Upper lobe of right lung (tissue), 1 donor: ENCODE measurements around the gene TMEM238. TPM values are rescaled to one million over a fixed set of nuclear protein-coding genes. Genes with fewer than 3 reads are reported as not detected.

Experiments used
- ATAC-seq: fragments of 200-7000 bp; cut with Tn5 transposase; one replicate; pipeline ENCODE4 v1.9.1; 2020; ENCODE audit warnings: mild to moderate bottlenecking, moderate library complexity
- DNase-seq: peaks from one replicate; pipeline ENCODE4 v3.0.0-alpha.2; 2020
- H3K27ac ChIP-seq: fragments of 200-600 bp; one replicate; pipeline ENCODE4 v1.8.0; 2022
- H3K27me3 ChIP-seq: fragments of 200-600 bp; one replicate; pipeline ENCODE4 v1.8.0; 2022; ENCODE audit warnings: mild to moderate bottlenecking
- H3K36me3 ChIP-seq: fragments of 200-600 bp; one replicate; pipeline ENCODE4 v1.8.0; 2022
- H3K4me1 ChIP-seq: fragments of 200-600 bp; one replicate; pipeline ENCODE4 v1.8.0; 2022
- H3K4me3 ChIP-seq: fragments of 200-600 bp; one replicate; pipeline ENCODE4 v1.8.0; 2022; ENCODE audit warnings: mild to moderate bottlenecking
- H3K9me3 ChIP-seq: fragments of 200-600 bp; one replicate; pipeline ENCODE4 v1.8.0; 2022
- intact Hi-C: fragments of 100-400 bp; cut with DNase I; formaldehyde crosslinking; loops from one replicate; pipeline ENCODE4 v1.11.0; 2022
- total RNA-seq: library from RNA; stranded (reverse); fragmentation: NEBNext Ultra II Directional; extraction: Animal tissue kit (Norgen Biotek cat#: 25700); gene quantifications from one replicate; pipeline ENCODE4 v1.2.1, GENCODE V29; 2021
- TF ChIP-seq, protein P1 (sequence below): fragments of 200-600 bp; IDR thresholded peaks from one replicate; pipeline ENCODE4 v1.8.0; 2022; ENCODE audit warnings: antibody characterized with exemption
- donor health status: DM: no; HTN: yes; CAD: no; lungs with severe emphysema.

Gene TMEM238
- total RNA-seq, 1 donor from 2014 or later, result 19.8 TPM

DNA sequence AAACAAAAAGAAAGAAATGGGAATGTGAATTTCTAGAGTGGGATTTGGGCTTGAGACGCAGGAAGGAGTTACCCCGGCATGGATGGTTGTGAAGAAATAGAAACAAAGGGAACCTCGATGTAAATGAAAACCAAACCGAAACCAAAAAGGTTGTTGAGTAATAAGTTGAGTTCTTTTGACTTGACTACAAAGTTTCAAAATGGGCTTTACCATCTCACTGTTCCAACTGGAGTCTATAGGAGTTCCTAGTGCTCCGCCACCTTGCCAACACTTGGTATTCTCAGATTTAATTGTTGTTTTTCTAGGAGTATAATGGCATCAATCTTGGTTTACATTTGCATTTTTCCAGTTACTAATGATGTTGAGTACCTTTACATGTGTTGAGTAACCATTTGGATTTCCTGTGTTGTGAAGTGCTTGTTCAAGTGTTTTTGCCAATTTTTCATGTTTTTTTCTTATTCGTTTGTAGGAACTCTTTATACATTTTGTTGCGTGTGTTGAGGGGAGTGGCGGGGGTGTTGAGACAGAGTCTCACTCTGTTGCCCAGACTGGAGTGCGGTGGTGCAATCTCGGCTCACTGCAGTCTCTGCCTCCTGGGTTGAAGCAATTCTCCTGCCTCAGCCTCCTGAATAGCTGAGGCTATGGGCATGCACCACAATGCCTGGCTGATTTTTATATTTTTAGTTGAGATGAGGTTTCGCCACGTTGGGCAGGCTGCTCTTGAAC is 14.3 kb upstream of the TMEM238 start:
- peak; percentile 59 for ATAC-seq
- peak; percentile 77 for DNase-seq
- Histone ChIP-seq H3K4me1 (no peaks in the 10 kb centered on the region), H3K4me3 (no peak overlapping the region), H3K27me3 (no peaks in the 10 kb centered on the region), H3K36me3 (peaks cover 22% of the 10 kb centered on the region), H3K27ac (no peak overlapping the region), H3K9me3 (no peaks in the 10 kb centered on the region)
- intact Hi-C loops, result no loop called here
- TF ChIP-seq, protein P1, sequence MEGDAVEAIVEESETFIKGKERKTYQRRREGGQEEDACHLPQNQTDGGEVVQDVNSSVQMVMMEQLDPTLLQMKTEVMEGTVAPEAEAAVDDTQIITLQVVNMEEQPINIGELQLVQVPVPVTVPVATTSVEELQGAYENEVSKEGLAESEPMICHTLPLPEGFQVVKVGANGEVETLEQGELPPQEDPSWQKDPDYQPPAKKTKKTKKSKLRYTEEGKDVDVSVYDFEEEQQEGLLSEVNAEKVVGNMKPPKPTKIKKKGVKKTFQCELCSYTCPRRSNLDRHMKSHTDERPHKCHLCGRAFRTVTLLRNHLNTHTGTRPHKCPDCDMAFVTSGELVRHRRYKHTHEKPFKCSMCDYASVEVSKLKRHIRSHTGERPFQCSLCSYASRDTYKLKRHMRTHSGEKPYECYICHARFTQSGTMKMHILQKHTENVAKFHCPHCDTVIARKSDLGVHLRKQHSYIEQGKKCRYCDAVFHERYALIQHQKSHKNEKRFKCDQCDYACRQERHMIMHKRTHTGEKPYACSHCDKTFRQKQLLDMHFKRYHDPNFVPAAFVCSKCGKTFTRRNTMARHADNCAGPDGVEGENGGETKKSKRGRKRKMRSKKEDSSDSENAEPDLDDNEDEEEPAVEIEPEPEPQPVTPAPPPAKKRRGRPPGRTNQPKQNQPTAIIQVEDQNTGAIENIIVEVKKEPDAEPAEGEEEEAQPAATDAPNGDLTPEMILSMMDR, result no peak

DNA sequence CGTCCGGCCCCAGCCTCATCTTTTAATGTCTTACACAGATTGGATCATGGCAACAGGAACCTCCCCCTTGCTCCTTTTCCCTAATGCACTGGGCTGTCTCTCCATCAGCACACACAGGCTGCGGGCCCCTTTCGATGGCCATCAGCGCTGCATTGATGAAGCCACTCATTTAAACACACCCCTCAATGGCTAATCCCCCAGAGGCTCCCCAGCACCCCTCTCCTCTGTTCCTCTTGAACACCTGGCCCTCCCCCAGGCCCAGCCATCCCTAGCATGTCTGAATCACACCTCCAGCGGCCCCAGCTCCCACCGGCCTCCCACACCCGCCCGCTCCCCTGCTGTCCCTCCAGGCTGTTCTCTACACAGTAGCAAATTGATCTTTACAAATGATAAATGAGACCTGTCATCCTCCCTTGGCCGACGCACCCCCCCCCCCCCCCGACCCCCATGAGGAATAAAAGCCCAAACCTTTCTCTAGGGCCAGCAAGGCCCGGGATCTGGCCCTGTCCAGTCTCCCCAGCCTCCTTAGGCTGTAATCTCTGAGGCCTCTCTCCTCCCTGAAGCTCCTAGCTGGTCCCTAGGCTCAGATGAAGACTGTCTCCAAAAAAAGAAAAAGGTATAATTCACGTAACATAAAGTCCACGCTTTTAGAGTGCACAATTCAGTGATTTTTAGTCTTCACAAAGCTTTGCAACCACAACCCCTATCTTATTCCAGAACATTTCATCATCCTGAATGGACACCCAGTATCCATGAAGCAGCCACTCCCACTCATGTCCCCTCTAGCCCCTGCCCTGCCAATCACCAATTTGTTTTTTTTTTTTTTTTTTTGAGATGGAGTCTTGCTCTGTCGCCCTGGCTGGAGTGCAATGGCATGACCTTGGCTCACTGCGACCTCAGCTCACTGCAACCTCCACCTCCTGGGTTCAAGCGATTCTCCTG is 9.0 kb upstream of the TMEM238 start:
- DNase-seq (no peak), ATAC-seq (no peak)
- Histone ChIP-seq H3K27me3 (no peaks in the 10 kb centered on the region), H3K4me3 (no peak overlapping the region), H3K9me3 (no peaks in the 10 kb centered on the region), H3K27ac (no peak overlapping the region), H3K4me1 (peaks cover 9% of the 10 kb centered on the region), H3K36me3 (peaks cover 30% of the 10 kb centered on the region)
- TF ChIP-seq, protein P1, result no peak
- intact Hi-C loops, result no loop called here

DNA sequence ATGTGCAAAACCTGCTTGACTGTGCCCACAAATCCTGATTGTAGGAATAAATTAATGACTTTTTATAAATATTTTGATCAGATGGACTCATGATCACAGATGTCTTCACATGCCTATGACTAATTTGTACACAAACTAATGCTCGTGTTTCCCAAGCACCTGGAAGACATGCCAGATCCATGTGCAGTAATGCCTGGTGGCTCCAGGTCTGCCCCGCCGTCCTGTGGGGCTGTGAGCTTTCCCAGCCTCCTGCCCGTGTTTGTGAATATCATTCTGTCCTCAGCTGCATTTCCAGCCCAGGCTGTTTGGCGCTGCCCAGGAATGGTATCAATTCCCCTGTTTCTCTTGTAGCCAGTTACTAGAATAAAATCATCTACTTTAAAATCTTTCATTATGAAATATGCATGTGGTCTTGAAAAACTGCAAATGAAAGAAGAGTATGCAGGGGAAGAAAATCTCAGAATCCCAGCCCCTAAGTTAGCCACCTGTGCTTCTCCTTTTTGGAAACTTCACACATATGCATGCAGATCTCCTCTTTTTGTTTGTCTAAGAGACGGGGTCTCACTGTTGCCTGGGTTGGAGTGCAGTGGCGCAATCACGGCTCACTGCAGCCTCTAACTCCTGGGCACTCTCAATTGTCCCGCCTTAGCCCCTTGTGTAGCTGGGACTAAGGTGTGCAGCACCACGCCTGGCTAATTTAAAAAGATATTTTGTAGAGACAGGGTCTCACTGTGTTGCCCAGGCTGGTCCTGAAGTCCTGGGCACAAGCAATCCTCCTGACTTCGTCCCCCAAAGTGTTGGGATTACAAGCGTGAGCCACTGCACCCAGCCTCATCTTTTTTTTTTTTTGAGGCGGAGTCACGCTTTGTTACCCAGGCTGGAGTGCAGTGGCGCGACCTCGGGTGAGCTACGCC is 7.9 kb upstream of the TMEM238 start:
- intact Hi-C loops, result no loop called here
- H3K9me3 ChIP-seq, result no peaks in the 10 kb centered on the region
- H3K4me1 ChIP-seq, result peaks cover 21% of the 10 kb centered on the region
- no peak for DNase-seq
- no peaks in the 10 kb centered on the region for H3K27me3 ChIP-seq
- H3K27ac ChIP-seq, result no peak overlapping the region
- ATAC-seq, result no peak
- peaks cover 41% of the 10 kb centered on the region for H3K36me3 ChIP-seq
- TF ChIP-seq, protein P1, result no peak
- no peak overlapping the region for H3K4me3 ChIP-seq

DNA sequence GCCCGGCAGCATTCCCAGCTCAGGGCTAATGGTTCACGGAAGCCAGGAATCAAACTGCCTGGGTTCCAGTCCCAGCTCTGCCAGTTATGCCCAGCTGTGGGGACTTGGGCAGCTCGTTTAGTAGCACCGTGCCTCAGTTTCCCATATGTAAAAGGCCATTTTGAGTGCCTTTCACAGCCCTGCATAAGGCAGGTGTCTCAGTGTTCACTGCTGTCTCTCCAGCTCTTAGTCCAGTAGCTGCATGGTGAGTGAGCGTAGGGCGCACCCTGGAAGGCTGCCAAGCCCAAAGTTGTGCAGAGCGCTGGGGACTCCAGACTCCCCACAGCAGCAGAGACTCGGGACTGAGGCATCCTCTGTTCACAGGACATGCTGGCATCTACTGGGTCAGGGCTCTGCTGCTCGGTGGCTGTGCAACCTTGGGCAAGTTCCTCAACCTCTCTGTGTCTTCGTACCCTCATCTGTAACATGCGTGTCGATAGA is 7.1 kb upstream of the TMEM238 start:
- Histone ChIP-seq H3K4me3 (no peak overlapping the region), H3K36me3 (peaks cover 43% of the 10 kb centered on the region), H3K9me3 (no peaks in the 10 kb centered on the region), H3K27ac (no peak overlapping the region), H3K27me3 (no peaks in the 10 kb centered on the region), H3K4me1 (peaks cover 25% of the 10 kb centered on the region)
- ATAC-seq, result no peak
- TF ChIP-seq, protein P1, result no peak
- no peak for DNase-seq
- intact Hi-C loops, result no loop called here

DNA sequence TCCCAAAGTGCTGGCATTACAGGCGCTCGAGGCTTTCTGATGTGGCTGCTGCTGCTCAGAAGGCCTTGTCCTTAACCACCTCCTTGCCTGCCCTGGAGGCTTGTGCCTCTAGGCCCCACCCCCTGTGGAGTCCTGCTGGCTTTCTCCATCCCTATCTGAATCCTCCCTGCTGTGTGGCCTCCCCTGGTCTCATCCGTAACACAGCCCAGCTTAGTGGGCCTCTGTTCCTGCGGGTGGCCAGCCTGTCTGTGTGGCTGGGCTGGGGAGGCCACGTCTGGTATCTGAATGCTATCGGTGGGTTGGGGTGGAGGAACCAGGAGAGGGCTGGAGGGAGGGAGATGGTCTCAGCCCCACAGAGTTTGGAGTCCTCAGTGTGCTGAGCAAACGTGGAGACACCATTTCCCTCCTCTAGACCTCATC is 6.4 kb upstream of the TMEM238 start:
- intact Hi-C loops, result no loop called here
- ATAC-seq (no peak), DNase-seq (no peak)
- H3K27me3 ChIP-seq, result no peaks in the 10 kb centered on the region
- no peak overlapping the region for H3K27ac ChIP-seq
- TF ChIP-seq, protein P1, result no peak
- peaks cover 25% of the 10 kb centered on the region for H3K4me1 ChIP-seq
- no peak overlapping the region for H3K4me3 ChIP-seq
- H3K9me3 ChIP-seq, result no peaks in the 10 kb centered on the region
- peaks cover 43% of the 10 kb centered on the region for H3K36me3 ChIP-seq
